ENCODE results near the gene AKAP6.

The AKAP6 gene

GRCh38 chr14:32449648-32450047 lies 120.5 kb downstream of the AKAP6 start:
- Histone ChIP-seq H3K36me3 (ENCODE audit: insufficient read depth, low read length) (no peaks in the 10 kb centered on the region), H2AFZ (ENCODE audit: low read length) (no peak overlapping the region), H3K9me3 (ENCODE audit: low read length) (no peaks in the 10 kb centered on the region), H3K27me3 (ENCODE audit: insufficient read depth, low read length) (no peaks in the 10 kb centered on the region), H3K4me3 (ENCODE audit: low read depth, low read length, poor library complexity, severe bottlenecking) (no peak overlapping the region), H3K4me1 (ENCODE audit: insufficient read depth, low read length, severe bottlenecking) (no peaks in the 10 kb centered on the region), H3K4me2 (ENCODE audit: low read length) (no peak overlapping the region), H3K79me2 (ENCODE audit: insufficient read depth, low read length) (no peaks in the 10 kb centered on the region), H3K9ac (ENCODE audit: low read length) (no peak overlapping the region), H3K9me2 (ENCODE audit: low read depth, low read length) (no peaks in the 10 kb centered on the region), H3F3A (ENCODE audit: insufficient read depth, low read length) (no peaks in the 10 kb centered on the region), H4K20me1 (ENCODE audit: insufficient read depth, low read length) (no peaks in the 10 kb centered on the region), H3K27ac (ENCODE audit: low read depth, low read length, poor library complexity, severe bottlenecking) (no peak overlapping the region)
- TF ChIP-seq CTCF (IDR thresholded peaks at IDR 0.05; ENCODE audit: low read length) (no peak), EZH2 (IDR thresholded peaks at IDR 0.05; ENCODE audit: borderline replicate concordance, low read length) (no peak)

GRCh38 chr14:32450919-32451675 lies 122.0 kb downstream of the AKAP6 start:
- Histone ChIP-seq H3K9me3 (ENCODE audit: low read length) (no peaks in the 10 kb centered on the region), H3K36me3 (ENCODE audit: insufficient read depth, low read length) (no peaks in the 10 kb centered on the region), H3K4me2 (ENCODE audit: low read length) (no peak overlapping the region), H4K20me1 (ENCODE audit: insufficient read depth, low read length) (no peaks in the 10 kb centered on the region), H3K9me2 (ENCODE audit: low read depth, low read length) (no peaks in the 10 kb centered on the region), H3K4me3 (ENCODE audit: low read depth, low read length, poor library complexity, severe bottlenecking) (no peak overlapping the region), H3K4me1 (ENCODE audit: insufficient read depth, low read length, severe bottlenecking) (no peaks in the 10 kb centered on the region), H2AFZ (ENCODE audit: low read length) (no peak overlapping the region), H3K27me3 (ENCODE audit: insufficient read depth, low read length) (no peaks in the 10 kb centered on the region), H3K79me2 (ENCODE audit: insufficient read depth, low read length) (no peaks in the 10 kb centered on the region), H3K27ac (ENCODE audit: low read depth, low read length, poor library complexity, severe bottlenecking) (no peak overlapping the region), H3K9ac (ENCODE audit: low read length) (no peak overlapping the region), H3F3A (ENCODE audit: insufficient read depth, low read length) (no peaks in the 10 kb centered on the region)
- TF ChIP-seq EZH2 (IDR thresholded peaks at IDR 0.05; ENCODE audit: borderline replicate concordance, low read length), result no peak
- no peak for TF ChIP-seq CTCF (IDR thresholded peaks at IDR 0.05; ENCODE audit: low read length)

GRCh38 chr14:32453857-32454810 lies 125.0 kb downstream of the AKAP6 start:
- no peak for TF ChIP-seq CTCF (IDR thresholded peaks at IDR 0.05; ENCODE audit: low read length)
- no peak for TF ChIP-seq EZH2 (IDR thresholded peaks at IDR 0.05; ENCODE audit: borderline replicate concordance, low read length)
- H2AFZ ChIP-seq (ENCODE audit: low read length), result no peak overlapping the region
- no peak overlapping the region for H3K4me3 ChIP-seq (ENCODE audit: low read depth, low read length, poor library complexity, severe bottlenecking)
- H3K4me1 ChIP-seq (ENCODE audit: insufficient read depth, low read length, severe bottlenecking), result no peaks in the 10 kb centered on the region
- H3K27ac ChIP-seq (ENCODE audit: low read depth, low read length, poor library complexity, severe bottlenecking), result no peak overlapping the region
- H3F3A ChIP-seq (ENCODE audit: insufficient read depth, low read length), result no peaks in the 10 kb centered on the region
- H3K79me2 ChIP-seq (ENCODE audit: insufficient read depth, low read length), result no peaks in the 10 kb centered on the region
- H3K36me3 ChIP-seq (ENCODE audit: insufficient read depth, low read length), result no peaks in the 10 kb centered on the region
- H3K27me3 ChIP-seq (ENCODE audit: insufficient read depth, low read length), result no peaks in the 10 kb centered on the region
- H4K20me1 ChIP-seq (ENCODE audit: insufficient read depth, low read length), result no peaks in the 10 kb centered on the region
- H3K9me3 ChIP-seq (ENCODE audit: low read length), result no peaks in the 10 kb centered on the region
- no peaks in the 10 kb centered on the region for H3K9me2 ChIP-seq (ENCODE audit: low read depth, low read length)
- H3K9ac ChIP-seq (ENCODE audit: low read length), result no peak overlapping the region
- no peak overlapping the region for H3K4me2 ChIP-seq (ENCODE audit: low read length)
